Stimulated activated CD4-positive, alpha-beta T cell treated with anti-CD3 and anti-CD28 coated beads, Interleukin-1b, Interleukin-23, amount 100 ng/mL, for 48 hours (primary cell): Measurements from ENCODE around the gene ADAMTS18.

ENCODE experiments used
- DNase-seq: peaks from one replicate; pipeline ENCODE4 v3.0.0-alpha.2; 2020

Gene ADAMTS18

DNA sequence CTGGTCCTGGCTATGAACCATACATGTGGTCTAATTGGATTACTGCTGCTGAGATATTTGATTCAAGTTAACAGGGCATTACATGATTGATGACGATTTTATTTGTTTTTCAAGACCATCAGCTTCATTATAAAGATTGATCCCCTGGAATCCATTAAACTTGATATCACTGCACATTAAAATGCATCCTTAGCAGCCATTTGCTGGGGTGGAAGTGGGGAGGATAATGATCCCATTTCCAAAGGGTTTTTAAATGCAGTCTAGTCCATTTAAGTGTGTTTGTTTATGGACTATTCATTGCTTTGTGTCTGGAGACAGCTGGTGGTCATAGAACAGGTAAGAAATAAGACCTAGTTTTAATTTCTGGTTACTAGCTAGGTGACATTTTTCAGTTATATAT lies 40.9 kb downstream of the ADAMTS18 start:
- DNase-seq, result no peak

DNA sequence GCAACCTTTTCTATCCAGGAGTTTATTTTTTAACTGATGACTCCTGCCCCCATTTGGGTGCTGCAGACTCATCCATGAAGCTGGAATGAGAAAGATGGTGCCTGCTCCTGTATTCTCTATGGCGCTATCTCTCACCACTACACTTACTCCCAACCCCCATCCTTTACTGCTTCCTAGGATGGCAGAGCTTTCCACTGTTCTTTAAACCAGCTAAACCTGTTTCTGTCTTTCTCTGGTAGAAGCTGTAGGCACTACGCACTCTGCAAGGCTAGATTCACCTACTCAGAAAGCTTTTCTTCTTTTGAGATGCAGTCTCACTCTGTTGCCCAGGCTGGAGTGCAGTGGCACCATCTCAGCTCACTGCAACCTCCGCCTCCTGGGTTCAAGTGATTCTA lies 47.0 kb downstream of the ADAMTS18 start:
- no peak for DNase-seq

DNA sequence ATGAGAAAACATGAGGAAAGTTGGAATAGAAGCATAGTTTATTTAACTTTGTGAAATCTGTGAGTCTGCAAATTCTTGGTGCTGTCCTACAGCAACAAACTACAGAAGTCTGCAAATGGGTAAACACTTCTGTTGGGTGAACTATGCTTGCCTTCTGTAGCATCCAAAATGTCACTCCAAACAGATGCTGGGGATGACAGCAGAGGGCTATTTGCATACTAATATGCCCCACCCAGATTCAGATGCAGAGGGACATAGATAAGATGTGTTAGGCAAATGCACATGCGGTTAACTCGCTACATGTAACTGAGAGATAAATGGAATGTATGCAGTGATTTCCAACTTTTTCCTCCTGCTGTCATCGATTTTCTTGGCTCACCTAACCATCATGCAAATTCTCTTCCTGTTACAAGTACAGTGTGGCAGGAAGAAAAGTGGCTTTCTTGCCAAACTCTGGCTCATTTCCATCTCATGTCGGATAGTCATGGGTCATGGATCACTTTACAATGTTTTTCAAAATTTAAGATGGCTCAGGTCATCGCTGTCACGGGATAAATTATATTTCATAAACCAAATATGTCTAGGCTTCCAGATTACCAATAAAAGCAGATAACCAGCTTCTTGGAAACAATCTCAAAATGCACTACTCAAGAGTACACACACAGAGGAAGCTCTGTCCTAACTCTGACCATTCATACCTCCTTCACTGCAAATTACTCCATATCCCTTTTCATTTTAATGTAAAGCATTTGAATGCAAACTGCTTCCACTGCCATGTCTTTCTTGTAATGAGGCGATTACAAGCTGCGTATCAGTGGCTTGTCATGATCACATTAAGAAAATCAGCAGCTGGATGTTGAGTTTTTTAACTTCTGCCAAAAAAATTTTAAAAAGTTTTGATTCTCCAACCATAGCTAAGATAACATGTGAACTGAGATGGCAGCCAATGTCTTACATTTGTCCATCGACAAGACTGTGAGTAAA lies 47.7 kb downstream of the ADAMTS18 start:
- no peak for DNase-seq

DNA sequence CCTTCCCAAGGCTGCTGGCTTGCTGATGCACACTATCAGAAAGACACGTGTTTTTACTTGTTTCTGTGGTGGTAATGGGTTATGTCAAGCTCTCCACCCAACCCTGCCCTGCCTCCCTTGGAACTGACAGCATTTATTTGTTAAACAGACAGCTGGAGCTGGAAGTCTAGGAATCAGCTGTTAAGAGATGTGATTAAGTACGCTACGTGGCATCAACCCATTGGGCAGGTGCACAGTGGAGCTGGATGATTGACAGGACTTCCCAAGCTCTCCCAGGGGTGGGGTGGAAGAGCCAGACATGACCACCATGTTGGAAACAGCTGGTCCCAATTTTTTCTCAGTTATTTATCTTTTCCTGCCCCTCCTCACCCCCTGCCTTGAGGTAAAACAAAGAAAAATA lies 49.4 kb downstream of the ADAMTS18 start:
- DNase-seq, result no peak

DNA sequence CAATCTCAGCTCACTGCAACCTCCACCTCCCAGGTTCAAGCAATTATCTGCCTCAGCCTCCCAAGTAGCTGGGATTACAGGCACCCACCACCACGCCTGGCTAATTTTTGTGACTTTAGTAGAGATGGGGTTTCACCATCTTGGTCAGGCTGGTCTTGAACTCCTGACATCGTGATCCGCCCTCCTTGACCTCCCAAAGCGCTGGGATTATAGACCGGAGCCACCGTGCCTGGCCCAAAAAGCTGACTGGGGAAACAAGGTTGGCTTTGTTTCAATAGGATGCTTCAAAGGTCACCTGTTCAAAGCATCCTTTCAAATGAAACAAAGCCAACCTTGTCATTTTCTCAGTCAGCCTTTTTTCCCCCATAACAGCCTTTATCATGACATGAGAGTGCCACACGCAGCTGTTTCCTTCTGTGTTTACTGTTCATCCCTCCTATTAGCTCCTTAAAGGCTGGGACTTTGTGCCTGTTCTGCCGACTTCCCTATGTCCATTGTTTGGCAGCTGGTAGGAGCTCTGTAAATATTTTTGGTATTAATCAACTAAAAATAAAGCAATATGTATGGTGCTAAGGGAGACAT lies 51.1 kb downstream of the ADAMTS18 start:
- DNase-seq, result no peak

DNA sequence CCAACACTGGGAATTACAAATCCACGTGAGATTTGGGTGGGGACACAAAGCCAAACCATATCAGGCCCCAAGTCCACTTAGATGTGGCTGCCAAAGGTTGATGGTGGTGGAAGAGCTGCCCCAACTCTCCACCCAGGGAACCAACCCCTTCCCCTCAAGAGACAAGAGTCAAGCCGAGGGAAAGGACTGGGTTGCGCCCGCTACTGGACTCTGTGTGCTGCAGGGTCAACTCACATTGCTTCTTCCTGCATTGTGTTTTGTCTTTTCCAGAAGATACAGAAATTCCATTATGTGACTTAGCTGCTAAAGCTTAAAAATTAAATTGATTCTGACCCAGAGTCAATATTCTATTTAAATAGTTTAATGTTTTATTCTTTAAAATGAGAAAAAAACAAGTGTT lies 58.5 kb downstream of the ADAMTS18 start:
- DNase-seq, result peak; percentile 12

DNA sequence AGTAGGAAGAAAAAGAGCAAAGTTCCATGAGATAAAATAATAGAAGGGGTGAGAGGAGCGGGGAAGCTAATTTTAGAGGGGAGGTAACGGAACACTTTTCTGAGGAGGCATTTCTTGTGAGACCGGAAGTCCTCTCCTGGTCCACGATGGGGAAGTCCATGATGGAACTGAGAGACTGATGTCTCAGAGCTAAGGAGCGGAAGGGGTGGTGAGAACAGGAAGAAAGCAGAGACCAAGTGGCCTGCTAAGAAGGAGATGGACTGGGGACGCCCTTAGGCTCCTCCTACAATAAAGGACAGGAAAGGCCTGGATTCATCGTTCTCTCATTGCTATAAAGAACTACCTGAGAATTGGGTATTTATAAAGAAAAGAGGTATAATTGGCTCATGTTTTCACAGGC lies 59.4 kb downstream of the ADAMTS18 start:
- DNase-seq, result no peak

DNA sequence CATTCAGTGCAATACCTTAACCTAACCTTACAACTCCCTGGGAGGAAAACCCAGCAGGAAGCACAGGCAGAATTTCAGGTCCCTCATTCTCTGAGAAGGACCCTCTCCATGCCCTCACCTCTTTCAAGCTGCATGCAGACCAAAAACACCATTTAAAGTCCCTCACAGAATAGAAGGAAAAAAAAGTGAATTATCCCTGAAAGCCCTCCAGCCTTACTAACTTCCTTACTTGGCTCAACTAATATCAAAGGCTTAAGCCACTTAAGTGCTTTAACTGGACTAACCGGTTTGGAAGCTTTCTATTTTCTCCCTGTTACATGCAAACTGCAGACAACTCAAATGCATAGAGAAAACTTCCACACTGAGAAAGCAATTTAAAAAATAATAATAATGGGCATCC lies 60.5 kb downstream of the ADAMTS18 start:
- no peak for DNase-seq

DNA sequence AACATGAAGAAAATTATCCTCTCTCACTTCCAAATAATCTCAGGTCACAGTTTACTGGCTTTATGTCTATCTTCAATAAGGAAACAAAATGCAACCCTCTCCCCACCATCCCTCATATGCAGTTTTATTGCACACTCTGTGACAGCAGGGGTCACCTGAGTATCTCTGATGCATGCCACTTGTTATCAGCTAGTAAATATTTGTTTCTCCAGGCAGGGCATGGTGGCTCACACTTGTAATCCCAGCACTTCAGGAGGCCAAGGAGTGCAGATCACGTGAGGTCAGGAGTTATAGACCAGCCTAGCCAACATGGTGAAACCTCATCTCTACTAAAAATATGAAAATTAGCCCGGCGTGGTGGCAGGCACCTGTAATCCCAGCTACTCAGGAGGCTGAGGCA lies 61.1 kb downstream of the ADAMTS18 start:
- DNase-seq, result no peak

DNA sequence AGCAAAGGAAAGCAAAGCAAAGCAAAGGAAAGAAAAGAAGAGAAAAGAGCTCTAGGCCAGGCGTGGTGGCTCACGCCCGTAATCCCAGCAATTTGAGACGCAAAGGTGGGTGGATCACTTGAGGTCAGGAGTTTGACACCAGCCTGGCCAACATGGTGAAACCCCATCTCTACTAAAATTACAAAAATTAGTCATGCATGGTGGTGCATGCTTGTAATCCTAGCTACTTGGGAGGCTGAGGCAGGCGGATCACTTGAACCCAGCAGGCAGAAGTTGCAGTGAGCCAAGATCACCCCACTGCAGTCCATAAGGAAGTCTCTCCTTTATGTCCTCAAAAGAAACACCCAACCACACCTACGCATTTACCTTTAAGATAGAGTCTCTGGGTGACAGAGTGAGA lies 70.1 kb downstream of the ADAMTS18 start:
- DNase-seq, result no peak

DNA sequence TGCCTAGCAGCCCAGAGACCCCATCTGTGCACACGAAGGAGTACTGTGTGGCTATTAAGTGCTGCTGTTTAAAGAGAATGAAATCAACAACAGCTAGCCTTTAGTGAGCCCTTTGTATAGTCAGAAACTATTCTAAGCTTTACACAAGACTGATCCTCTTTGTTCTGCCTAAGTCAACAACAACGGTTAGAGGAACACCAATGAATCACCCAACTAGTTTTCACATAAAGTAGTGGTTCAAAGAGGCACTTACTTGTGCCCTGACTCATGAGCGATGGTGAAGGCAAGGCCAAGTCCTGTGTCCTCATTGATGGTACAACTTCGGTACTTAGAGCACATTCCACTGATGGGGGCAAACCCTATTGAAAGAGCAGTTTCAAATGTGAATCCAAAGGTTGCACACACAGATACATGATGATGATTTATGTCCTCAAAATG lies 75.8 kb downstream of the ADAMTS18 start:
- DNase-seq, result no peak

DNA sequence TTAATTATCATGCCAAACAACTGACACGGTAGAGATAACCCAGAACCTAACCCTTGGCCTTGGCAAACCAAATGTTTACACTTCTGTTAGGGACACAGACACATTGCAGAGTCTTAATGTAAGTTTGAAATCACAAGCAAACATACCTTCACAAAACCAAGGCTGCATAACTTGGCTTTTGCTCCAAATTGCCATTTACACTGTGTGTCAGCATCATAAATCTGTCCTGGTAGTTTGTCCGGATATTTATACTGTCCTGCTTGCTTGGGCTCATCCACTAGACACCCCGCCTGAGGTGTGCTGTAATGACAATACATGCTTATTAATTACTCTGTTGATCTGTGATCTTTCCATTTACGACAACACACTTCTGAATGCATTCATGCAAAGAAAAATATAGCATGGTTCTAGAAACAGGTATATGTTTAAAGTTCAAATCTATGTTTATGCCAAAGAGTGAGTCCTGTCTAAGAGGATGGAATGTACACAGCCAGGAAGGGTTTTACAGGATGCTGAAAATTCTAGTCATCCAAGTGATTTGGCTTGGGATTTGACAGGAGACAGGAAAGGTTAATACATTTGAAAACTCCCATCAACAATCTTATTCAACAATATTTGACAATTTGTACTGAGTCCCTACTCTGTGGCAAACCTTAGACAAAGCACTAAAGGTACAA lies 81.1 kb downstream of the ADAMTS18 start:
- DNase-seq, result no peak

DNA sequence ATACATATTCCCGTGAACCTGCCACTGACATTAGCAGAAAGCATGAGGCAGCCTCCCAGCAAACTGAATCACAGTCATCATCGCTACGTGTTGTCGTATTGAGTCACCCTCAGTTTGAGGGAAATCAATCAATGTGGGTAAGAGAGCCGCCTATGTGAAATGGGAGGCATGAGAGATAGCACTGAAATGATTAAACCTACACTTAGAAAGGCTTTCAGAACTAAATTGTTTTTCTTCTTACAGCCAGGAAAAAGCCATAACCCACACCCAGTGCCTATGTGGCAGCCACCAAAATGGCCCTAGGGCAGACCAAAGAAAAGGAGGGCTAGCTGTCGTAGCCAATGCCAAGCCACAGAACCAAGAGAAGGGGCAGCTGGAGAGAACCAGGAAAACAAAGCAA lies 90.5 kb downstream of the ADAMTS18 start:
- DNase-seq, result peak; percentile 25

DNA sequence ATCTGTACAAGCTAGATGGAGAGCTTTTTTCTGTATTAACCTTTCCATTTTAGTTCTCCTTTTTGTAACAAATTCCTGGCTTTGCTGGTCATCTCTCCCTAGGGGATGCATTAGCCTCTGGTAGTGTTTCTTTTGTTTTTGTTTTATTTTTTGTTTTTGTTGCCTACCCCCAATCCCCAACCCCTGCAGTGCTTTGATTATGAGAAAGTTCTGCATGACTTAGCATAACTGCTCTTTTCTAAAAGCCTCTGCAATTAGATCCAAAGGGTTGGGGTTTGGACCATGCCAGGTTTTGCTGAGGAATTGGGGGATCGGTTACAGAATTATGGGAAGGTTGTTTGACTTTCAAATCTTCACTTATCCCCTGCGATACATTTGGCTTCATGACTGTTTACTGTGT lies 98.2 kb downstream of the ADAMTS18 start:
- DNase-seq, result no peak

DNA sequence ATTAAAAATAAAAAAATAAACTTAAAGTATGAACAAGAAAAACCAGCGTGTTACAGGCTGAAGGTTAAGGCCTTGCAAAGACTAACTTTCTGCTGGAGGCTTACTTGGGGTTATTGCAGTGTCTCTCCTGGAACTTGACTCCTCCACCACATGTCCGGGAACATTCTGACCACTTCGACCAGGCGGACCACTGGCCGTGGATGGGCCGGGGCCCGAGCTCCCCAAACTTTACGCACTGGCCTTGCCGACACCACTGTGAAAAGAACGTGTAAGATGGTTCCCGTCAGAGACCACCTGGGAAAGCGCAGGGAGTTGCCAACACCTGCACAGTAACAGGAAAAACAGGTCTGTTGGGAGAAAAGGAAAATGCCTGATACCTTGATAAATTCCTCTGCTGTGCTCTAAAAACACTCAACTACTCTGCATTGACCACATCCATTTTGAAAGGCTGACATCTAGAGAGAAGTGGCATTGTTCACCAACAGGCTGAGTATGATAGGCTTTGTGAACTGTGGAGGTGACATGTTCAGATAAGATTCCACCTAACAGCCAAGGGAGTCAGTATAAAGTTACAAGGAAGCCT lies 99.1 kb downstream of the ADAMTS18 start:
- no peak for DNase-seq

DNA sequence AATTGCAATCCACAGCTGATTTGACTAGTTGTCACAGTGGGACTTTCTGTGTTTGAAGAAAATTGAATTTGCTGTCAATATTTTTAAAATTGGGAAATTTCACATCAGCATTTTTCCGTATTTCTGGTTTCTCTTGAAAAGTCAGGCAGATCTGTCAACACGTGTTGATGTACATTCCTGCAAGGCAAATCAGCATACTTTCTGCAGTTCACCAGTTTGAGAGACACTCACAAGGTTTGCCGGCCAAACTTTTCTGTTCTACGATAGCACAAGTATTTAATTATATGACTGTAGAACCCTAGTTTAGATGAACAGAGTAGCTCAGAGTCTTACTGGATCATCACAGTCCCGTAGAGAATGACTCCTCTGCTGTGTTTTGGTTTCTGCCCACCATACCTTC lies 102.0 kb downstream of the ADAMTS18 start:
- DNase-seq, result no peak

DNA sequence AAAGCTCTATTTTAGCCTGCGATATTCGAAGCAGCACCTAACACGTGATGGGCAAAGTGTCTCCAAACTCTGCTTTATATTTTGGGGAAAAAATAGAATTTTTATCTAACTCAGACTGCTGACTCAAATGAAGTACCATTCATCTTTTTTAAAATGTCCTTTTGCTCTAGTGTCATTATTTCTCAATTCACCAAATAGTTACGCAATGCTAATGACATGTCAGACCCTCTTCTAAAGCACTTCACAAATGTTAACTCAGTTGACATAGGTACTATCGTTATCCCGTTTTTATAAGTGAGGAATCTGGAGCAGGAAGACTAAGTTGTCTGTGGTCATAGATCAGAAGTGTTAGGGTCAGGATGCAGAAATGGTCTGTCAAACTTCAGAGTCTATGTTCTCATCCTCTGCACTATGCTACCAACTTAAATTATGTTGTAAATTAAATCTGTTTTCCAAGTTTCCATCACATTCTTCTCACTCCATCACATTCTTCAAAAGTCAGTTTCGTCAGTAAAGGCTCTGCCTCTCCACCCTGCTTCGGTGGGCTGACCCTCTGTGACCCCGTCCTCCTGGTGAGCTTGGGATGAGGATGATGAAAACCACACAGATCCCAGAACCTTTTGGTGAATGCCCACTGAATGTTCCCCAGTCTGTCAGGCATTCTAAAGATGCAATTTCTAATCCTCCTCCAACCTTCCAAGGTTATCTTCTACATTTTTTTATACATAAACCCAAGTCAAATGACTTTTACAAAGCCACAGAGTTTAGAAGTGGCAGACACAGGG lies 102.8 kb downstream of the ADAMTS18 start:
- DNase-seq, result no peak

DNA sequence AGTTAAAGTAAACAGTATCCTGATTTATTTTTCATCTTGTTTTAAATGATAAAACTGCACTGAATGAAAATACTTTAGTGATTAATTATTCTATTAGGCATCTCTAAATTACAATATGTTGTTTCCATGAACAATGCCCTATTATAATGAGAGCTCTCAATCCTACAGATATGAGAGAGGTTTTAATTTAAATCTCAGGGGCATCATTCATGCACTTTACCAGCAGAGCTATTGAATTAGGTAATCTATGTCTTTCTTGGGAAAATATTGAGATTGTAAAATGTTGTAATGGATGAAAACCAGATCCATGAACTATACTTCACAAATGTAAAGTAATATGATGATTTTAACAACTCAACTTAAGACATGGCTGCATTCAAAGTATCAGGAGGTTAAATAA lies 103.8 kb downstream of the ADAMTS18 start:
- DNase-seq, result no peak

DNA sequence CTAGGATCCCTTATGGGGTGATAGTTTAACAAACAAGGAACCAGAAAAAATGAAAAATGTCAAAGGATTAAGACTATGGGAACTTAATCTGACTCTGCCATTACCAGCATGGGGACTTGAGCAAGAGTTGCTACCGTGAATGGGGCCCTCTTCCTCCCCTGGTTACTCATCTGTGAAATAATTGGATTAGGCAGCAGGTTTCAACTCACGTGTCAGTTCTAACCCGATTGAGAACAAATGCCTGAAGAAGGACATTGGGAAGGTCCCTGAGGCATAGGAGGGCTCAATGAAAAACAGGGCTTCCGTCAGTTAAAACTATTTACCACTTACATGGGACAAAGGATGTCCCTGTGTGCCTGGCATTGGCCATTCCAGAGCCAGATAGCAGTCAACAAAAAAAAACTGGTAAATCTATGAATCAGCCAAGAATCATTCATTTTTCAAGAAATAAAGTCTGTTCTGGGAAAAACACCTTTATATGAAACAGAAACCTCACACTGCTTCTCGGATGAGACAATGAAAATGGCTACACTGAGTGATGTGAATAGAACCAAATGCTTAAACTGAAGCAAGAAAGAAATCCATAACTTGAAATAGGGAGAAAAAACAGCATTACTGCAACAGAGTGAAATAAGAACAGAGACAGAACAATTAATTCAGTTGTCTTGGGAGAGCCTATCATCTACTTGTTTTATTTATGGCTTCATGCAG lies 104.3 kb downstream of the ADAMTS18 start:
- DNase-seq, result peak; percentile 38

DNA sequence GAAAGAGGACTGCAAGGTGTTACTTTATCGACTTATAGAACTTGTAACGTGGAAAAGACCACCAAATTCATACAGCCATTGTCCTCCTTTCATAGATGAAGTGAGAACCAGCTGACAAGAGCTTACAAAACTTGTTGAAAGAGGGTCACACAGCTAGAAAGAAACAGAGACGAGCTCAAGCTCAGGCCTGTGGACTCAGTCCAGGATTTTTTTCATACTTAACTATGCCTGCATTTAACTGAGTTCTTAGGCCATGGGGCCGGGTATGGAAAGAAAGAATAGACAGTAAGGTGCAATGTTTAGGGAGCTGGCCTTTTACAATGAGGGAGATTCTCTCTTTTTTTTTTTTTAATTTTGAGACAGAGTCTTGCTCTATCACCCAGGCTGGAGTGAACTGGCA lies 106.1 kb downstream of the ADAMTS18 start:
- no peak for DNase-seq

DNA sequence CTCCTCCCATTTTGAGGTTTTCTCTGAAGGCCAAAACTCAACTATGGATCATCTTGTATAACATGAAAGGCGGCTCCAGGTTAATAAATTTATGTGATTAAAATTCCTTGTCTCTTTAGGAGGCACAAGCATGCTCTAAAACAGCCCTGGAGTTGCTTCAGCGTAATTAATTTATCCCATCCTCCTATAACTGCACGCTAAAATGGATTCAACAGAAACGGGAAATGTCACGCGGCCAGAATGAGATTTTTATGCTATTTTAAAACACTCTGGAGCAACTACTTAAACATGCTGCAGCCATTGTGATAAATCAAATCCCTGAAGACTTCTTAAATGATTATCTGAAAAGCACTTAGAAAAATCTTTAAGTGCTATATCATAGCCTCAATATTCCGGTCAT lies 106.6 kb downstream of the ADAMTS18 start:
- no peak for DNase-seq

DNA sequence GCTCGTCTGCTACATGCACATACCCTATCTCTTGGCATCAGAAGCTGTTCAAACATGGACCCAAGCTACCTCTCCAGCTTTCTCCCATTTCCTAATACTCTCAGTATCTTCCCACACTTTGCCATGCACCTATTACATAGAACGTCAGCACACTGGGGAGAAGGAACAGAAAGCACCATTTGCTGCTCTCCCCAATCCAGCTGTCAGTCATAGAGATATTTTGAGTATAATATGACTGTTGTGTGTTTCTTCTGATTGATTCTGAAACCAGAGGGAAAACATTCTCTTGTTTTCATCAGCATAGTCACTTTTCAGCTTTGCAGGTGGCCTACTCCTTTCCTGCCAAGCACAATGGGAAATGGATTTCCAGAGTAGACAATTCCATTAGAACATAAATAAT lies 107.1 kb downstream of the ADAMTS18 start:
- DNase-seq, result no peak
